Activated CD8-positive, alpha-beta memory T cell treated with anti-CD3 and anti-CD28 coated beads, Interleukin-2, amount 50 U/mL, for 48 hours (primary cell): ENCODE results near the gene LIPN.
A peak's percentile ranks its signal among the peaks of the same experiment; 100 is the strongest.

Experiments
- DNase-seq: peaks from one replicate; pipeline ENCODE4 v3.0.0-alpha.2; 2020

Gene LIPN

DNA sequence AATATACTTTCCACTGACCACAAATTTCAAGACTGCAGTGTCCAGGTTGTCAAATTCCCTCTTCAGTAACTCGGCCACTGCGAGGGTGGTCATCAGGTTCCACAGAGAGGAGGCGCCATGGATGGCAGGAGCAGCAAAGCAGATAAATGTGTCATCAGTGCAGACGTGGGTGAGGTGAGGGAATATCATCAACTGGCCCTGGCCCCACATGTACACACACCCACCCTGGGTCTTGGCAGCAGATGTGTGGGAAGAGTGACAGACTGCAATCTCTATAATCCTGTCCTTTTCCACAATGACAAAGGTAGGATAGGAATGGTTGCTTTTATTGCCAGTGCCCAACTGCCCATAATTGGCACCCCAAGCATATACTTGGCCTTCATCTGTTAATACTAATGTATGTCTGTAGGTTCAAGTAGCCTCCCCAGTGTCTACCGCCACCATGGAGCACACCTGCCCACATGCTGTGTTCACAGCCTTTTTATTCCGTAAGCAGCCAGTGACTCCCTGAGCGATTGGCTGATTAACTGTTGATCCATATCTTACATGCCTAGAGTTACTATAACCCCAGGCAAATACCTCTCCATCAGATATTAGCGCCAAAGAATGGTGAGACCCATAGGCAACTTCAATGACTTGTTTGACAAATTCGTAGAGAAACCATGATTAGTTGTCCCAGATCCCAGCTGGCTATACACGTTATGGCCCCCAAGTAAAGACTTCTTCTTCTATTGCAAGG, 26.4 kb downstream of the LIPN start:
- DNase-seq: no peak

DNA sequence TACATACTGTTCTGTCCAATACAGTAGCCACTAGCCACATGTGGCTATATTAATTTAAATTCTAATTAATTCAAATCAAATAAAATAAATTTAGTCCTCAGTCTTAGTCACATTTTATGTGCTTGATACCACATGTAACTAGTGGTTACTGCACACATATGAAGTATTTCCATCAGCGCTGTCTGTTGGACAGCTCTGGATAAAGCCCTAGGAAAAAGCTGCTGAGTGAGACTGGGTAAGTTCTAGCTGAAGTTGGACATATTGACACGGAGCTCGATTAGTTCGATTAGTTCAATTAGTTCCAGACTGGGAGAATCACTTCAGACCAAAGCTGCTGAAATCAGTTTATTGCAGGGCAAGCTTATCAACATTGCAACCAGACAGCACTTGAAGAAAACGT, 27.6 kb downstream of the LIPN start:
- no peak for DNase-seq

DNA sequence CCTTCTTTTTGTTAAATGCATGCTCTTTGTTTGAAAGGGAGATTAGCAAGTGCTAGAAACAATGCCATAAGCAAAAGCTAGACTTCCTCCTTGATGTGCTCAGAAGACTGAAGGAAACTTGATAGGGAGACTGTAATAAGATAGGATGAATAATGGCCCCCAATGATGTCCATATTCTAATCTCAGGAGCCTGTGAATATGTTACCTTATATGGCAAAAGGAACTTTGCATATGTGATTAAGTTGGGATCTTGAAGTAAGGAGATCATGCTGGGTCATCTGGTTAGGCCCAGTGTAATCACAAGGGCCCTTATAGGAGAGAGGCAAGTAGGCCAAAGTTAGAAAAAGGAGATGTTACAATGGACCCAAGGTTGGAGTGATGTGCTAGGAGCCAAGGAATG, 29.1 kb downstream of the LIPN start:
- no peak for DNase-seq

DNA sequence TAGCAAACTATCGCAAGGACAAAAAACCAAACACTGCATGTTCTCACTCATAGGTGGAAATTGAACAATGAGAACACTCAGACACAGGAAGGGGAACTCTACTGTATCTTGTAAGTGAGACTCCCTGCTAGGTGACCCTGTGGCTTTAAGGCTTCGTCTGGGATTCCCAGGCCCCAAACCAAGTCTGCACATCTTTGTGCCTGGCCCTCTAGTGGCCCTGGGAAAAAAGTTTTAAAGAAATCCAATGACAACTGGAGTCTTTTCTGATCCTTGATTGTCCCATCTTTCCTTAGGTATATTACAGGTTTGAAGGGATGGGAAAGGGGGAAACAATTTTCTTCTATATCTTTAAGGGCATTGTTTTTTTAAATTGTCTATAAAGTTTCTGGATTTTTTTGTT, 32.1 kb downstream of the LIPN start:
- no peak for DNase-seq

DNA sequence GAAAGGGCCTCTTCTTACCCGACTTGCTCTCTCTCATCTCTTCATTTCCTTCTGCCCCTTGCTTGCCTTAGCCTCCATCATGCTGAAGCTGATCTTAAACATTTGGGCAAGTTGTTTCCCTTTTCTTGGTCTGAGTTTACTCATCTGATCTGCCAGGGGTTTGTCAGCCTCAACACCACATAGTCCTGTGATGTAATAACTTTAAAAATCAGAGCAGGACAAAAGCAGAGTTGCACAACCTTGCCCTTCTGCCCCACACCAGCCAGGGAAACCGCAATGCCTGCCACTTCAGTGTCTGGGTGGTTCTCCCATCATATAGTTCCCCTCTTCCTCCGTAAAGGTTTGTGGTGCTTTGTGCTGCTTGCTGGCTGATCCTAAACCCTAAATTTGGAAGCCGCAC, 32.8 kb downstream of the LIPN start:
- no peak for DNase-seq

DNA sequence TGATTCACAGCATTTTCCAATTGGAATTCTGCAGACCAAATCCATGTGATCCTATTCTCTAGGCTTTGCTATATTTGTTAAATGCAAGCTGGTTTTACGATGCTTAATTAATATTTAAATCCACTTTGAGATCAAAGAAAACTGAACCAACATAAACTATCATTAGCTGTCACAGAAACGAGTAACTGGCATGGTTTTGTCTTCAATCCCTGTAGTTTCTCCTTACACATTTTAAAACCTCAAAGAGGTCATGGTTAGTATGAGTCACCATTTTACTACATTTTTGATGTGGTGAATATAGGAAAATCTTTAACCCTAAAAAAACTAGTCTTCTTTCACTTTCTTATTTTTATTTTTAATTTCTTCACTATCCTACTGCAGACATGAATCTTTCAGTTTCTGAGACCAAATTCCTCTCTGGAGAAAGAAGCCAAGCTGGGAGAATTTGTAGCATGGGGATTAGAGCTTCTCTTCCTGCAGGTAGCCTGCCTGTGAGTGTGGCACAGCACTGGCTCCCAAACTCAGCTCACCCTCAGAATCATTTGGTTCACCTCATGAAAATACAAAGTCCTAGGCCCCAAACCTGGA, 34.0 kb downstream of the LIPN start:
- DNase-seq: no peak

DNA sequence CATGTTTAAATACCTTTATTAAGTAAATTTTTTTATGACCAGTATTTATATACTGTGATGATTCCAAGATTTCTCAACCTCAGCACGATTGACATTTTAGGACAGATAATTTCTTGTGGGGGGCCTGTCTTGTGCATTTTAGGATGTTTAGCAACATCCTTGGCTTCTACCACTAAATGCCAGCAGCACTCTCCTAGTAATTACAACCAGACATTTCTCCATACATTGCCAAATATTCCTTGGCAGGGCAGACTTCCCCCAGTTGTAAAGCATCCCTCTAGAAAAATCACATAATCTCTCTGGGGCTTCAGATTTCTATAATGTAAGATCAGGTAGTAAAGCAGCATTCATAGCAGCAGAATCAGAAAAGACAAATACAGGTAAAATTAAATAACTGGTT, 34.9 kb downstream of the LIPN start:
- DNase-seq: no peak

DNA sequence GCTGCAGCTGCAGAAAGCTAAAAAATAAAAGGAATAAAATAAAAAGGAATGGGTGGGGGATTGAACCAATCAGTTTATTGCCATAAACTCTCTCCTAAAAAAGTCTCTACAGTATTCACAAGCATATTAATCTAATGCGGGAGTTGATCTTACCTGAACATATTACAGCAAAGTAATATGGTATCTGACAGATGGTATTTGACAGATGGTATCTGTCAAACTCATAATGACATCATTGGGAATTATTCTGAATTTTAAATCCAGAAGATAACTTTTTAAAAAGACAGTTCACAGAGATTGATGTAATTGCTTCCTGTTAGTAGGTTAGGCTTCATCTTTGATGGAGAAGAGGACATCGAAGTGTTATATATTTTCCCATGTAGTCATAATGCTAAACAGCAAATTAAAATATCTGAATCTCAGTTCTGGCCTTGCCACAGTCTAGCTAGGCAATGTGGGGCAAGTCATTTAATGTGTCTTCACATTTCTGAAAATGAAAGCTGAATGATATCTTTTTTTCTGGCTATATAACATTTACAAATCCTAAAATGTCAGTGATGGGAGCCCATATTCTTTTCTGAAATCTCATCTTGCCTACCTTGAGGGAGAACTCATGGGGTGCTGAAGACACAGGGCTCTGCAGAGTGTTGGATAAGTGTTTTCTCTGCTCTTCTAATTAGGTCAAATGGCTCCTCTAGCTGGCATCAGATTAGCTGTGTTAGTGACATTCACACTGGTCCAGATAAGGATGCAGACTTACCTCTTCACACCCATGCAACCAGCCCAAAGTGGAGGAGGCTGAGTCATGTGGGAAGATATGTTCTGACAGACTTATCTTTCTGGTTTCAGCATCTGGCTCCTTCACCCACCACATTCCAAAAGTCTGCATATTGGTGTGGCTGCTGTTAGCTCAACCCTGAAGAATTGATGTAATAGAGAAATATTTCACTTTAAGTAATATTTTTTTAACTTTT, 40.6 kb downstream of the LIPN start:
- DNase-seq: peak; percentile 58

DNA sequence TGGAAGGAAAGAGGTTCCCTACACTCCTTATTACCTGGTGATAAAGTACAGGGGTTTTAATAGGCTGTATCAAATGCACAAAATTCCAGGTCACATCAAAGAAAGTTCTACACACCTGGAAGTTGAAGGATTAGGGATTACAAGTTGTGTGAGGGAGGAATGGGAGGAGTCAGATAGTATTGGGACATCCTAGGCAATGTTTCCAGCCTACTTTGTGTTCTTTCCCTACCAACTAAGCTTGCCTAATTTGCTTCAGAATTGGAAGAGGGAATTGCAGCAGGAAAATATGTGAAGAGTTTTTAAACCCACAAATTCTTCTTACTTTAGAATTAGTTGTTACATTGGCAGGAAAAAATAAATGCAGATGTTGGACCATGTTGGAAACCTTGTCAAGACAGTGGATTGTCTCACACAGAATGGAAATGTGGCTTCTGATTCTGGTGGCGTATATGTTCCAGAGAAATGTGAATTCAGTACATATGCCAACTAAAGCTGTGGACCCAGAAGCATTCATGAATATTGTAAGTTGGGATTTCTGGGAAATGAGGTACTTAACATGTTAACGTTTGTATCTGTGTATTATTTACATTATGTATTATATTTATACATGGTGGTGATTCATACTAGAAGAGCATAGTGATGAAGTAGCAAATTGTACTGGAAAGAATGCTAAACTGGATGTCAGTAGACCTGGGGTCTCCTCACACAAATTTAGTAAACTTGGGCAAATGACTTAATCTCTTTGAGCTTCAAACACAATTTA, 42.9 kb downstream of the LIPN start, which contains the start of gene LIPM:
Gene LIPM (plus strand): TSS at position 208 of the 763 bp plus-strand sequence. CDS start 167 bp downstream, at position 375.
- no peak for DNase-seq

DNA sequence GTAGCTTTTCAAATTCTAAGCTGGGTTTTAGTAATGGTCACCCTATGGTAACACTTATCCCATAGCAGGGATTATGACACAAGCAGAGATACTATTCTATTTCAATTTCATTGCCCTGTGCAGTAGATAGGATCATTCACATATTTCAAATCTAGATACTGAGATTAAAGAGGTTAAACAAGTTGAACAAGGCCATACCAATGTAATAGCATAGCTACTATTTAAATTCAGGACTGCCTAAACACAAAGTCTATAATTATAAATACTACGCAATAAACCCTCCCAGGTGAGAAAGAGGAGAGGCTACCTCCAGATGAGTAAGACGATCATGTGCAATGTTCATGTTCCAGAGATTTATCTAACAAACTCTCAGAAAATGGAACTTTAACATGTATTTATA, 43.8 kb downstream of the LIPN start:
- DNase-seq: no peak

DNA sequence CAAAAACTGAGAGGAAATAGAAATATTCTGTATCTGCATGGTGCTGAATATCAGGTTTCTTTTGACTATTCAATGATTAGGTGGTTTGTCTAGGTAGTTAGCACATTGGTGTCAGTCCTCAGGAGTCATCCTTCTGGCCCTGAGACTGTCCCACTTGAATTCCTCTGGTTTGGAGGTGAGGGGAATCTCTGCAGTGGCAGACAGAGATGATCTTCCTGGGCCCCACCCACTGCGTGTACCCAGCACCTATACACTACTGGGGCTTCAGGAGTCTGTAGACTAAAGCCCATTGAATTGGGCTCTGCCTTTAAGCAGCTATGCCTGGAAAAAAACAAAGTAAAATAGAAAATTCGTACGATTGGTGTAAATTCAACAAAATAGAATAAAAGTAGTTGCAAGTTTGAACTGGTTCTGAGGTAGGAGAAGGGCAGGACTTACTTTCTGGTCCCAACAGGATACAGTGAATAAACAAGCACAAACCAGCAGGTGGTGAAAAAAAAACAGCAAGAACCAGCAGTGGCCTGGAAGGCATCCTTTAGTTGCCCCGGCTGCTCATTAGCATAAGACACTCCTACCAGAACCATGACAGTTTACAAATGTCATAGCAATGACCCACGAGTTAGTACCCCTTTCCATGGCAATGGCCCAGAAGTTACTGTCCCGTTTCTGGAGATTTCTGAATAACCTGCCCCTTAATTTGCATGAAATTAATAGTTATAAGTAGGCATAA, 44.4 kb downstream of the LIPN start:
- no peak for DNase-seq

DNA sequence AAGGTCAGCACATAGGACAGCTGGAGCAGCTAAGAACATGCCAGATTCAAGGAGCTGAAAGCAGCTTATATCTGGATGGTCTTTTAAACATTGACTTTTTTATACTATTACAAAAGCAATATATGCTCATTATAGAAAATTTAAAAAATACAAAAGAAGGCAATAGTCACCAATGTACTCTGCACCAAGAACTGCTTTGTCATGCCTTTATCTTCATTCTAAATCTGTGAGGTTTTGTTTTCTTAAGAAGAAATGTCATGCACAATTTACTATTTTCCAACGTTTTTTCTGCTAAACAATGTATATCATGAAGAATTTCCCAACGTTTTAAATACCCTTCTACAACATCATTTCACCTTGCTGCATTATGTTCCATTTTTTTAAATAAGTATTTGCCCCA, 45.5 kb downstream of the LIPN start:
- no peak for DNase-seq

DNA sequence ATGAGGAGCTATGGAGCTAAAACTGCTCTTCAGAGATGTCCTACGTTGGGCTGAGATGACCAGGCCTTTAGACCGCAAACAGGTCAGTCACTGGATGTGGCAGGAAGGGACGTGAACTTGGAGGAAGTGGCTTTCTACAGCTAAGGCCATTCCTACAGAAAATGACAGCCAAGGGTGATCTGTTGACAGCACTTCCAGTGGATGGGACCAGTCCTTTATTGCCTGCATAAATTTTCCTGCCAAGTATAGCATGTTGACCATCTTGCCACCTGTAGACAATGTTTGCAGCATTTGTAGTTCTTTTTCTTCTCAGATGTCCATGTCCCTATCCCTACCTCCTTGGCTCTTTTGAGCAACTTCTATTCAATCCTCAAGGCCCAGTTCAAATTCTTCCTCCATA, 46.1 kb downstream of the LIPN start:
- DNase-seq: no peak

DNA sequence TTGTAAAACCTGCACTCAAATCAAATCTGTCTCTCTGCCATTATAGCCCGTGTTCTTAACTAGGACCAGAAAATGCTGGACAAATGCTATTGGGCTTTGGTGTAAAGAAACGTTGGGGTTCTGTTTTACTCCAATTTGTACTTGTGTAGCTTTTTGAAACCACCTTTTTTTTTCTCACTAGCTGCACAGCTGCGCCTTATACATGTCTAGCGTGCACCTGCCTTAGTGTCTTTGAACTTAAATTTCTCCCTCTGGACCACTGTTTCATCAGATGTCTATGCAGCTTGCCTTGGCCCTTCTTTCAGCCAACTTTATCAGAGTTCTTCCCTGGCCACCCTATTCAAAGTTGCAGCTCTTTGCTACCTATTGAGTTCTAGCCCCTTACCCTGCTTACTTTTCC, 49.8 kb downstream of the LIPN start:
- no peak for DNase-seq

DNA sequence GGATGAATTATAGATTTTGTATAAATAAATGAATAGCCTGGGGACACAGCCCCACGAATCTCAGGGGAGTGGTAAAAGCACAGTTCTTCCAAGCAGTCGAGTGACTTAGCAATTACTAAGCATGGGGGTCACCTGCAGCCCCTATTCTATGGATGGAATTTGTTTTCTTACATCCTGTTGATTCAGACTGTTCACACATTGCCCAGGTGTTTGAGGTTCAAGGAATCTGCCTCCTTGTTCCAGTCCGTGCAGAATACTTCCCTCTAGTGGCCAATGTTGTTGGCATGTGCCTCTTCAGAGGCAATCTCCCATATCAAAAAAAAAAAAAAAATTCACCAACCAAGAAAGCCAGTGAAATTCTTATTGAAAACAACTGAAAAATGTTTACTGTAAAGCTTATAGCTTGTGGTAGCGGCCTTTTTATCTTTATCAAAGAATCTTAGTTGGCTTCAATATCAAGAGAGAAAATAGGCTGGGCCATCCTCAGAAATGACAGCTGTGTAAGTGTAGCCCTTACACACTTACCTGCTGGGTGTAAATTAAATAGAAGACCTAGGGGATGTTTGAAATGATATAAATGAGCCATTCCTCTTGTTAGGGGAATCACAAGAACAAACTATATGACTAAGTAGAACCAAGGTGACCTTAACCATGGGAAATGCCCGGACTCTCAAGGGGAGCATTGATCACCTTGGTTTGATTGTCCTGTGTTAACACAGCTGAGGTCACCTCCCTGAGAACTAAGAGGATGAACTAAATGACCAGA, 50.6 kb downstream of the LIPN start:
- DNase-seq: no peak

DNA sequence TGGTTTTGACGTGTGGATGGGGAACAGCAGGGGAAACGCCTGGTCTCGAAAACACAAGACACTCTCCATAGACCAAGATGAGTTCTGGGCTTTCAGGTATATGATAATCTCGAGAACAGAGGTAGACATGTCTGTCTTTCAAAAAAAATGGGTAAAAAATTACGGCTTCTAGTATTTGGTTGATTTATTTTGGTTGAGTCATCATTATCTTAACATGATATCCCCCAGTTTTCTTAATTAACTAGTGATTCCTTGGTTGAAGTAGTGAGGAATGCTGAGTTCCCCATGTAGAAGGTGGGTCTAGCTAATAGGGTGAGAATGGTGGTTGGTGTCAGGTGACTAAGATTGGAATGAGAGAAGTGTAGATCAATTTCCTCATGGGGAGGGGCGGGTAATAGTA, 53.4 kb downstream of the LIPN start:
- no peak for DNase-seq

DNA sequence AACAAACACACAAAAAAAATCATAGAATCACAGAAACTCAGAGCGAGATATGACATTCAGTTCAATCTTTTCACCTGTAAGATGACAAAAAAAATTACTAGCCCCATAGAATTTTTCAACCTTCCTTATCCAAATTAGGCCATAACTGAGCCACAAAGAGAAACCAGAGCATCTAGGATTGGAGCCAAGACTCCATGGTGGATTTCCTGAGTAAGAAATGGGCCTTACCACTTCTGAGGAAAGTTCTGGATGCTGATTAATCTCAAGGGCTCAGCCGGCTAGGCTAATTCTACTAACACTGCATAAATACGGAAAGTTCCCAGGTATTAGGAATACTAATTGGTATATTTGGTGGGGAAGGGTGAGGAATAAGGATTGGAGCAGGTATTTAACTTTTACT, 59.5 kb downstream of the LIPN start:
- DNase-seq: no peak

DNA sequence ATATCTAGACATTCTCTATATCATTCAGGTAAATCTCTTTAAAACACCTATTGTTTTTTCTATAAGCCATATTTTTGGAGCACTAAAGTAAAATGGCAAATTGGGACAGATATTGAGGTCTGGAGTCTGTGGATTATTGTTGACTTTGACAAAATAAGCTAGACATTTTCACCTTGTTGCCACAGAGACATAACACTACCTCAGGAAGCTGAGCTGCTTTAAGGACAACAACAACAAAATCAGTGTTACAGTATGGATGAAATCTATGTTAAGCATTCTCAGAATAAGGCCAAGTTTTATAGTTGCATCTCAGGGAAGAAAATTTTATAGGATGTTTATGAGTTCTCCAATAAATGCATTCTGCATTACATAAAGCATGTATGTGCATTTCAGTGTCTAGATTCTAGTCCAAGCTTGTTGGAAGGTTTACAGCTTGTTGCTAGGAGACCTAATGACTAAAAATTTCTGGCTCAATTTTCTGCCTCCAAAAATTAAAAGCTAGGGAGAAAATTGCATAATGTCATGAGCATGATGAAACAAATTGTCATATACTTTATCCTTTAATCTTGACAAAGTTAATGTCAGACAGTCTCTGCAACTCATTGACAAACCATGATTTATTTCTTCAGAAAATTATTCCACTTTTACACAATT, 61.1 kb downstream of the LIPN start:
- DNase-seq: no peak

DNA sequence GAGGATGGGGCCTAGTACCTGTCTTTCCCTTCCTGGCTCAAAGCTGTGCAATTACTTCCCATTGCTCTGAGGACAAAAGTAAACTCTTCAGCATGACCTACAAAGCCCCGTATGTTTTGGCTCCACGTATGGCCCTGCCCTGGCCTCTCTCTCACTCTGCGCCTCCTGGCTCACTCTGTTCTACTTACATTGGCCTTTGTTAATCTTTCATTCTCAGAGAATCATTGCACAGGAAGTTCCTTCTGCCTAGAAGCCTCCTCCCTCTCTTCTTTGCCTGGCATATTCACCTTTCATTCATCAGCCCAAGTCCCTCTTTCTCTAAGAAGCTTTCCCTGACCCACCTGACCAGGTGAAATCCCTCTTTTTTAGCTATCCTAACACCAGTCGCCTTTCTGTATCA, 66.6 kb downstream of the LIPN start:
- no peak for DNase-seq

DNA sequence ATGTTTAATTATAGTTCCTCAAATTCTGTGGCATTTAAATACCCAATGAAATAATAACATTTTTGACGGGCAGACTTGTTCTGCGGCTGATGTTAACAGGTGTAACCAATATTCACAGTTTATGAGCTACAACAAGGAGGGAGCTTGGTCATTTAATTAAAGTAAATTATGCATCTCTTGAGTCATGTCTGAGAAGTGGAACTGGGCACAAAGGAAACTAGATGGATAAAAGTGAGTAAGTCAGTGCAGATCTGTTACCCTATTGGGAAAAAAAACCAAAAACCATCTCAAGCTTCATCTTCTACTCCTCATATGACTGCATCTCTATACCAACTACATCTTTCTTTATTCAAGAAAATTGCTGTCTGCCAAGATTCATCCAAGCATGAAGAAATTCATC, 67.9 kb downstream of the LIPN start:
- DNase-seq: no peak

DNA sequence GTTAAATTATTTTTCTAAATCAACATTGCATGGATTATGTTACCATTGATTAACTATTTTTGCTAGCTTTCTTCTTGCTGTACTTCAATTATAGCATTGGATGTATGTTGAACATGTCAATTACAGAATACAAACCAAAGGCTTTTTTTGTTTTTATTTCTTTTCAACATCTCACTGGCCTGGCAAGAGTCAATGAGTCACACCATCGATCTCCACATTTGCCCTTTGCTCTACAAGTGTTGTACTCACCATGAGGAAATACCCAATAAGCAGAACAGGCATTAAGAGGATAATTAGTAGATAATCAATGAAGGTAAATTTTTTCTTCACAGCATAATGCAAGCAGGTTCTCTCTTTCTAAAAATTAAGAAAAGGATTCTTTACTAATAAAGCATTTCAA, 68.5 kb downstream of the LIPN start:
- no peak for DNase-seq
